AG04450 (cell line): ENCODE measurements around the gene CNTFR. TPM values are rescaled to one million over a fixed set of nuclear protein-coding genes. Genes with fewer than 3 reads are reported as not detected.
"Not testable (repeated sequence)": the region's sequence is repeated elsewhere in the genome, so short reads cannot be mapped to it uniquely, and the experiment has no call there.

Source experiments
- CTCF ChIA-PET: fragments of 300-600, 350-600 bp; formaldehyde crosslinking; extraction: SDS; loops from one replicate; lab custom pipeline; 2022; ENCODE audit warnings: antibody characterized with exemption, inconsistent platforms; lab: Charles Lee
- POLR2A ChIA-PET: fragments of 350-600 bp; formaldehyde crosslinking; extraction: SDS; loops from one replicate; lab custom pipeline; 2021; ENCODE audit warnings: antibody characterized with exemption, inconsistent platforms; lab: Yijun Ruan, JAX
- DNase-seq: peaks from one replicate; pipeline ENCODE4 v3.0.0-alpha.2; 2011; ENCODE audit warnings: low read depth, low spot score
- H3K27ac ChIP-seq: one replicate; pipeline ENCODE4 v1.5.1; 2012; ENCODE audit warnings: low read depth, low read length, control low read depth
- H3K27me3 ChIP-seq: one replicate; pipeline ENCODE4 v1.6.0; 2012; ENCODE audit warnings: low read length; ENCODE audit not compliant: control insufficient read depth, insufficient read depth
- H3K4me3 ChIP-seq: 2 replicates; pipeline ENCODE4 v1.5.1; 2011; ENCODE audit warnings: mild to moderate bottlenecking, low read depth, low read length, control low read depth
- H3K9me3 ChIP-seq: 2 replicates; pipeline ENCODE4 v1.5.1; 2012; ENCODE audit warnings: low read length; ENCODE audit not compliant: control insufficient read depth, insufficient read depth
- CTCF ChIP-seq: IDR thresholded peaks from 2 replicates; pipeline ENCODE4 v1.5.1; 2011; ENCODE audit warnings: low read depth, low read length, control low read depth, inconsistent platforms
- polyA minus RNA-seq: library from RNA; depleted of rRNA, polyadenylated mRNA; stranded (reverse); fragments of >200 nt; gene quantifications from 2 replicates; pipeline ENCODE4 v1.2.3, GENCODE V29; 2011; rRNA and poly(A)+ RNA removed
- polyA plus RNA-seq: library from polyadenylated mRNA; depleted of rRNA; stranded (reverse); fragments of >200 nt; gene quantifications from 2 replicates; pipeline ENCODE4 v1.2.3, GENCODE V29; 2011; rRNA removed

CNTFR gene
- polyA plus RNA-seq (not detected in 2 replicates), polyA minus RNA-seq (not detected in 2 replicates)

GRCh38 chr9:34589636-34590380 is at the start of gene CNTFR:
CNTFR (minus strand) TSS chr9:34589724; CDS start chr9:34568981, 20,743 bp downstream.
- Histone ChIP-seq H3K27ac (no peak within 1 kb of the TSS), H3K9me3 (no peaks in the 10 kb centered on the region; the same call in 1 of the 2 replicates), H3K27me3 (peaks cover 84% of the 10 kb centered on the region), H3K4me3 (no peak within 1 kb of the TSS; the same call in 1 of the 2 replicates)
- POLR2A ChIA-PET: no interaction called here
- no peak for TF ChIP-seq CTCF
- CTCF ChIA-PET: interaction anchor here (0.7 kb wide), 1 partner anchor 186 kb away, joined by 8 read pairs; no protein-coding TSS in a partner anchor
- DNase-seq: no peak

- H3K4me3 ChIP-seq, POLR2A ChIA-PET, H3K27ac ChIP-seq, H3K9me3 ChIP-seq, DNase-seq, H3K27me3 ChIP-seq: not testable (repeated sequence)
- CTCF ChIA-PET: interaction anchor here (1.0 to 2.6 kb wide), 3 partner anchors 8 to 63 kb away, joined by 4 to 22 read pairs (median 4); partner anchors contain the start of gene GALT
Observed at GRCh38 chr9:34639322-34639721, 49.8 kb upstream of the CNTFR start.

GRCh38 chr9:34638138-34638445 is 48.6 kb upstream of the CNTFR start:
- no peak for TF ChIP-seq CTCF
- H3K27ac ChIP-seq: no peak overlapping the region
- POLR2A ChIA-PET: interaction anchor here (0.7 to 2.5 kb wide), 4 partner anchors 8 to 27 kb away, joined by 3 to 17 read pairs (median 8); partner anchors contain the start of genes DCTN3, GALT and RPP25L

GRCh38 chr9:34637356-34638137 is 48.0 kb upstream of the CNTFR start, which contains the start of gene SIGMAR1:
SIGMAR1 (minus strand) TSS chr9:34637787; CDS start chr9:34637697, 90 bp downstream.
- DNase-seq: peak; percentile 82

More at GRCh38 chr9:34638138-34638445, 48.6 kb upstream of the CNTFR start:
- Histone ChIP-seq H3K4me3 (peak overlapping the region; percentile 80), H3K27me3 (no peaks in the 10 kb centered on the region), H3K9me3 (no peaks in the 10 kb centered on the region; the same call in 1 of the 2 replicates)
- no peak for DNase-seq
- CTCF ChIA-PET: interaction anchor here (1.3 to 2.6 kb wide), 3 partner anchors 9 to 64 kb away, joined by 4 to 22 read pairs (median 5); partner anchors contain the start of gene GALT

More at GRCh38 chr9:34637356-34638137, 48.0 kb upstream of the CNTFR start, which contains the start of gene SIGMAR1:
- Histone ChIP-seq H3K27ac (peak within 1 kb of the TSS; percentile 11), H3K27me3 (no peaks in the 10 kb centered on the region), H3K9me3 (no peaks in the 10 kb centered on the region; the same call in 1 of the 2 replicates), H3K4me3 (peak within 1 kb of the TSS; percentile 80)
- ChIA-PET CTCF (interaction anchor here (0.8 to 2.6 kb wide), 6 partner anchors 9 to 65 kb away, joined by 3 to 22 read pairs (median 5); partner anchors contain the start of genes DCTN3 and GALT), POLR2A (interaction anchor here (0.7 to 2.5 kb wide), 5 partner anchors 9 to 28 kb away, joined by 3 to 17 read pairs (median 6); partner anchors contain the start of genes DCTN3, GALT and RPP25L)
- TF ChIP-seq CTCF: no peak
